ENCODE data around the gene UAP1L1. TPM values are rescaled to one million over a fixed set of nuclear protein-coding genes. Genes with fewer than 3 reads are reported as not detected.

UAP1L1 gene
- polyA plus RNA-seq, 1 donor (not counting 4 experiments of a cell fraction or from before 2014, with no cell fraction given): 2.7 TPM

- H2AFZ ChIP-seq (ENCODE audit: control insufficient read depth, low read length): no peak overlapping the region
- no peak overlapping the region for H3K9ac ChIP-seq (ENCODE audit: control insufficient read depth, extremely low read depth, insufficient read depth, low read length)
- no peaks in the 10 kb centered on the region for H3K36me3 ChIP-seq (ENCODE audit: control insufficient read depth in 2 of 2, extremely low read depth in 1 of 2, insufficient read depth in 2 of 2, low read length in 2 of 2)
- no peak overlapping the region for H3K4me2 ChIP-seq (ENCODE audit: control insufficient read depth, extremely low read depth, insufficient read depth, low read depth, low read length)
- no peak overlapping the region for H3K4me3 ChIP-seq (ENCODE audit: control insufficient read depth in 2 of 3, extremely low read depth in 1 of 3, insufficient read depth in 2 of 3, low read depth in 1 of 3, low read length in 3 of 3)
- no peak overlapping the region for H3K27ac ChIP-seq (ENCODE audit: control insufficient read depth, insufficient read depth, low read length)
- H3K9me3 ChIP-seq (ENCODE audit: control insufficient read depth, low read depth, low read length): no peaks in the 10 kb centered on the region
- no peaks in the 10 kb centered on the region for H3K79me2 ChIP-seq (ENCODE audit: control insufficient read depth, insufficient read depth, low read length)
- dilution Hi-C loops (cut with MboI; ENCODE audit: extremely low pct_ligation_motif_present, low sequenced_read_pairs): no loop called here
- TF ChIP-seq CTCF (optimal IDR thresholded peaks at IDR 0.05 in 1 of 3, IDR thresholded peaks at IDR 0.05 in 1 of 3, conservative IDR thresholded peaks at IDR 0.05 in 1 of 3; ENCODE audit: extremely low read depth in 1 of 3, insufficient read depth in 2 of 3, low read length in 3 of 3) (no peak), EZH2 (IDR thresholded peaks at IDR 0.05; ENCODE audit: low read length) (no peak)
- FAIRE-seq (no peak), DNase-seq (ENCODE audit: low read depth, low spot score) (no peak)
- H3K4me1 ChIP-seq (ENCODE audit: control insufficient read depth, extremely low read depth, insufficient read depth, low read length): peaks cover 11% of the 10 kb centered on the region
- H3K27me3 ChIP-seq (ENCODE audit: control insufficient read depth, extremely low read depth, insufficient read depth, low read length): no peaks in the 10 kb centered on the region
- no peaks in the 10 kb centered on the region for H4K20me1 ChIP-seq (ENCODE audit: control insufficient read depth, extremely low read depth, insufficient read depth, low read length)
- H3K9me1 ChIP-seq (ENCODE audit: control insufficient read depth, extremely low read depth, insufficient read depth, low read length): no peaks in the 10 kb centered on the region
Observed at GRCh38 chr9:137074657-137075274, 2.6 kb upstream of the UAP1L1 start.

- Histone ChIP-seq H3K36me3 (ENCODE audit: control insufficient read depth in 2 of 2, extremely low read depth in 1 of 2, insufficient read depth in 2 of 2, low read length in 2 of 2) (peaks cover 0 to under 1% of the 10 kb centered on the region in 2 experiments), H3K4me3 (ENCODE audit: control insufficient read depth in 2 of 3, extremely low read depth in 1 of 3, insufficient read depth in 2 of 3, low read depth in 1 of 3, low read length in 3 of 3) (no peak overlapping the region), H3K27ac (ENCODE audit: control insufficient read depth, insufficient read depth, low read length) (no peak overlapping the region), H3K9me1 (ENCODE audit: control insufficient read depth, extremely low read depth, insufficient read depth, low read length) (no peaks in the 10 kb centered on the region), H3K4me1 (ENCODE audit: control insufficient read depth, extremely low read depth, insufficient read depth, low read length) (peaks cover 11% of the 10 kb centered on the region), H3K4me2 (ENCODE audit: control insufficient read depth, extremely low read depth, insufficient read depth, low read depth, low read length) (no peak overlapping the region), H3K79me2 (ENCODE audit: control insufficient read depth, insufficient read depth, low read length) (no peaks in the 10 kb centered on the region), H3K9me3 (ENCODE audit: control insufficient read depth, low read depth, low read length) (no peaks in the 10 kb centered on the region), H4K20me1 (ENCODE audit: control insufficient read depth, extremely low read depth, insufficient read depth, low read length) (no peaks in the 10 kb centered on the region), H3K27me3 (ENCODE audit: control insufficient read depth, extremely low read depth, insufficient read depth, low read length) (no peaks in the 10 kb centered on the region), H3K9ac (ENCODE audit: control insufficient read depth, extremely low read depth, insufficient read depth, low read length) (no peak overlapping the region), H2AFZ (ENCODE audit: control insufficient read depth, low read length) (no peak overlapping the region)
- FAIRE-seq (no peak), DNase-seq (ENCODE audit: low read depth, low spot score) (no peak)
- TF ChIP-seq CTCF (optimal IDR thresholded peaks at IDR 0.05 in 1 of 3, IDR thresholded peaks at IDR 0.05 in 1 of 3, conservative IDR thresholded peaks at IDR 0.05 in 1 of 3; ENCODE audit: extremely low read depth in 1 of 3, insufficient read depth in 2 of 3, low read length in 3 of 3) (no peak), EZH2 (IDR thresholded peaks at IDR 0.05; ENCODE audit: low read length) (no peak)
- dilution Hi-C loops (cut with MboI; ENCODE audit: extremely low pct_ligation_motif_present, low sequenced_read_pairs): no loop called here
Observed at GRCh38 chr9:137075275-137075775, 2.0 kb upstream of the UAP1L1 start.

Measured in keratinocyte (primary cell).